GM12892 (cell line): ENCODE data around the gene PPP1R13L.

Experiments
- POLR2A ChIP-seq: IDR thresholded peaks from 2 replicates; pipeline ENCODE4 v1.6.1; 2011; ENCODE audit warnings: low read depth, low read length, control low read depth
- TAF1 ChIP-seq: IDR thresholded peaks from 2 replicates; pipeline ENCODE4 v1.6.1; 2011; ENCODE audit warnings: low read depth, mild to moderate bottlenecking, control low read depth, low read length, borderline replicate concordance

- no peak for TF ChIP-seq POLR2A
- TF ChIP-seq TAF1 = no peak
Measured at GRCh38 chr19:45336696-45337251, 68.1 kb downstream of the PPP1R13L start.
